HL-60 (cell line): ENCODE results near the gene IGFBP2.

Experiments used
- CTCF ChIP-seq: IDR thresholded peaks from one replicate; pipeline ENCODE4 v1.5.1; 2011; ENCODE audit warnings: low read length, control low read depth, inconsistent platforms; ENCODE audit not compliant: insufficient read depth
- GABPA ChIP-seq: IDR thresholded peaks from 2 replicates; pipeline ENCODE4 v1.6.1; 2012; ENCODE audit warnings: low read depth
- POLR2AphosphoS5 ChIP-seq: IDR thresholded peaks from 2 replicates; pipeline ENCODE4 v1.6.1; 2012; ENCODE audit warnings: low read depth
- REST ChIP-seq: IDR thresholded peaks from 2 replicates; pipeline ENCODE4 v1.6.1; 2012; ENCODE audit warnings: low read depth; ENCODE audit not compliant: insufficient replicate concordance

DNA sequence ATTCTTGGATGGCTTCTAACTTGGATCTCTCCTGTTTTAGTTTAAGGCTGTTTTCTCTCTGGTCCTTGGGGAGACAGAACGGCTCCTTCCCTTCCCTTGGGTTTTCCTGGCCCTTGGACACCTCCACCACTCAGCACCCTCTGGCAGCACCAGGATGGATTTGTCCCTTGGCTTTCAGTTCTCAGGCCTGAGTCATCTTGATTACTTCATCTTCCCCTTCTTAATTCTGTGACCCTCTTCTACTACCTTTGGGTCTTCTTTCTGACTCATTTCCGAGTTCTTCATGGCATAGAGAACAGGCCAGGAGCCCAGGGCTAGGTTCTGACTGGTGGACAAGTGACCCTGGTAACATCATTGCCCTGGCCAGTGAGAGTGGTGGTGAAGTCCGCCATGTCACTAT, 14.9 kb downstream of the IGFBP2 start:
- TF ChIP-seq CTCF = no peak
- TF ChIP-seq GABPA = no peak
- no peak for TF ChIP-seq REST
- no peak for TF ChIP-seq POLR2AphosphoS5
